Measurements from ENCODE around the gene PLPPR5.

DNA sequence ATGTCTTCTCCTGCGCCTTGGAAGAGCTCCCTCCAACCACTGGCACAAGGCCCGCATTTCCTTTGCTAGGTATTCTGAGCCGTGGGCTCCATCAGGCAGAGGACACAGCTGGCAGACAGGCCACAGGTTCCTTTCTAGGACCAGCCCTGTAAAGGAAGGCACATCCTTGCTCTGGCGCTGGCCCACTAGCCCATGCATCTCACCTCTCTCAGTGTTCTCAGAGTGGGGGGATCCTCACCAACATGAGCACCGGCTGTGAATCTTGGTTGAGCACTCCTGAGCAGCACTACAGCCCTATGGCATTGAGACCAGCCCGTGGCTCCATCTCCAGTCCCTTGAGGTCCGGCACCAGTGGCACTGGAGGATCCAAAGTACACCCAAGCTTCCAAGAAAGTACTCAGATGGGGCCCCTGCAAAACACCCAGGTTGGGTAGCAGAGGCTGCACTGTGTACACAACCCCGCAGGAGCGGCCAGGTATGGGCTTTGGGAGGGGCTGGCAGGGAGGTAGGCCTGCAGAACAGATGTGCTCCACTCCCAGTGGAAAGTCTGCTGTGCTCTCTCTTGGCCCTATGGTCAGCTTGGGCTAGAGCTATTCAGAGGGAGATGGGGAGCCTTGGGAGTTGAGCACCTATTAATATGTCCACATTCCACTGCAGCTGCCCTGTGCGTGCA, 47.1 kb upstream of the PLPPR5 start:
- TF ChIP-seq, protein P1, sequence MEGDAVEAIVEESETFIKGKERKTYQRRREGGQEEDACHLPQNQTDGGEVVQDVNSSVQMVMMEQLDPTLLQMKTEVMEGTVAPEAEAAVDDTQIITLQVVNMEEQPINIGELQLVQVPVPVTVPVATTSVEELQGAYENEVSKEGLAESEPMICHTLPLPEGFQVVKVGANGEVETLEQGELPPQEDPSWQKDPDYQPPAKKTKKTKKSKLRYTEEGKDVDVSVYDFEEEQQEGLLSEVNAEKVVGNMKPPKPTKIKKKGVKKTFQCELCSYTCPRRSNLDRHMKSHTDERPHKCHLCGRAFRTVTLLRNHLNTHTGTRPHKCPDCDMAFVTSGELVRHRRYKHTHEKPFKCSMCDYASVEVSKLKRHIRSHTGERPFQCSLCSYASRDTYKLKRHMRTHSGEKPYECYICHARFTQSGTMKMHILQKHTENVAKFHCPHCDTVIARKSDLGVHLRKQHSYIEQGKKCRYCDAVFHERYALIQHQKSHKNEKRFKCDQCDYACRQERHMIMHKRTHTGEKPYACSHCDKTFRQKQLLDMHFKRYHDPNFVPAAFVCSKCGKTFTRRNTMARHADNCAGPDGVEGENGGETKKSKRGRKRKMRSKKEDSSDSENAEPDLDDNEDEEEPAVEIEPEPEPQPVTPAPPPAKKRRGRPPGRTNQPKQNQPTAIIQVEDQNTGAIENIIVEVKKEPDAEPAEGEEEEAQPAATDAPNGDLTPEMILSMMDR (IDR thresholded peaks at IDR 0.05) = no peak
- no peak for TF ChIP-seq POLR2A (IDR thresholded peaks at IDR 0.05)
